HG02884 (cell line): ENCODE measurements around the gene RAI1.

Experiments used
- ATAC-seq: cut with Tn5 transposase; IDR thresholded peaks from one replicate; pipeline ENCODE4 v1.9.1; 2021; ENCODE audit warnings: mild to moderate bottlenecking, moderate library complexity; ENCODE audit not compliant: unreplicated experiment

RAI1 gene

DNA sequence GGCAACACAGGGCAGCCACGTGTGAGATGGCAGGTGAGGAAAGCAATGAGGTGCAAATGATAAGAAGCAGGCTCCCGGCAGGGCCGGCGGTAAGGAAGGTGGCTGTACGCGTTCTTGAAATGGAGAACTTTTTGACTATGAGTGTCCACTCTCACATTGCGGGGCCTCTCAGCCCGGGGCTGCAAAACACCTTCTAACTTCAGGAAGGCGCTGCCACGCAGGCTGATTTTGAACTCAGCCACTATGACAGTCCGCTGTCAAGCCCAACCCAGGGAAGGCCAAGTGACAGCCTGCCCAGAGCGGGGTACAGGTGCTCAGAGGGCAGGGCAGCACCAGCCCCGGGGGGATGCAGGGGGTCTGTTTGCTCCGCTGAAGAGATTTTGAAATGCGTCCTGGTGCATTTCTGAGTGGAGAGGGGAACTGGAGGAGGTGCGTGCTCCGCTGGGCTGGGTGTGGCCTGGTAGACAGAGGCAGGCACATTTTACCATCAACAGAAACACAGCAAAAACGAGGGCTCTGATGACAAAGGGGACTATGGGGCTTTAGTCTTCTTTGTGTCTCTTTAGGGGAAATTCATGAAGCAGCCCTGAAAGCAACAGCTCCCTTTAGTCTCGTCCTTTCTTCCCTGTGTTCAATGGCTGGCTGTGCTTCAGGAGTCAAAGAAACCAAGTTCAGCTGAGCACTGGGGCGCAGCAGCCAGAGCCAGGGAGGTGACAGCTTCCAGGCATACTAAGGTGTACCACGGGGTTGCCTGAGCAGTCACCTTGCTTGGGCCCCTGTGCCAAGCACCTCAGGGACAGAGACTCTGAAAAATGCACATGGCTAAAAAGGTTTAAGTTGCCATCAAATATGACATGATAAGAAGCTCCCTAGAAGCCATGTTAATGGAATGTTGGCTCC, 170.1 kb downstream of the RAI1 start:
- no peak for ATAC-seq

DNA sequence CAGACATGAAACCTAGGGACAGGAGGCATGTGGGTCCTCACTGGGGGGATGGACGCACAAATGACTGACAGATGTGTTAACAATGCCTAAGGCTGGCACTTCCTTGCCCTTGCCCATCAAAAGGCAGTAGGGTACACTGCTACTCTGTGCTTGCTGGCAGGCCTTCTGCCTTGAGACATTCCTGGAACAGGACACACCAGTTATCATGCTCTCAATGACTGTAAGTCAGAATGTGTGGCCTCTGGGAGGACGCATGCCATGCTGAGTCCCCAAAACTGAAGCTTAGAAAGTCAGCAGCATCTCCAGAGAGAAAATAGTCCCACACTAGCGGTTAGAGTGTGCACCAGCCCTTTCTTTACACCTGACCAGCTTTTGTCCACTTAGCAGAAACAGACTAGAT, 171.7 kb downstream of the RAI1 start:
- no peak for ATAC-seq

DNA sequence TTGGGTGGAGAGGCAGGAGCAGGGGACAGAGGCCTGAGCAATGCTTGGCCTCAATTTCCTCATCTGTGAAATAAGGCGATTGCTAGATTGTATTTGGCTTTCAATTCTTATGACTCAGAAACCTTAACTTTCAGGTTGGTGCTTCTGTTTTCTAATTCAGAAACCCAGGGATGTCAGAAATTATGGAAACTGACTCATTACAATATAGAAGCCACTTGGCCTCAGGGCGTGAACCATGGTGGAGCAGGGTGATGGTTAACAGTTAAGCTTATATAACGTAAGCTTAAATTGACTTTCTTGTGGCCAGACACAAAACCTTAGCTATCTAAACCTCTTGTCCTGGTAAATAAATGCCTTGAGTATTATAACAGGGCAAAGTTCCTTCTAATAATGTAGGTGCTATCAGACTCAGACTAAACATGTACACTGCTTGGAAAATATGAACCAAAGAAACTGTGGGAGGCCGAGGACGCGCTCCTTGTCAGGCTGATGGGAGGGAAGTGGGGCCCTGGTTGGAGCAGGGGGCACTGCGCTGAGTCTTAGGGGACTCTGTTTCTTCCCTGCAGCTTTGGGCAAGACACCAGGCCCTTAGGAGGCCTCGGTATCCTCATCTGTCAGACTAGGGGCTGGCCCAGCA, 172.7 kb downstream of the RAI1 start:
- ATAC-seq = no peak

DNA sequence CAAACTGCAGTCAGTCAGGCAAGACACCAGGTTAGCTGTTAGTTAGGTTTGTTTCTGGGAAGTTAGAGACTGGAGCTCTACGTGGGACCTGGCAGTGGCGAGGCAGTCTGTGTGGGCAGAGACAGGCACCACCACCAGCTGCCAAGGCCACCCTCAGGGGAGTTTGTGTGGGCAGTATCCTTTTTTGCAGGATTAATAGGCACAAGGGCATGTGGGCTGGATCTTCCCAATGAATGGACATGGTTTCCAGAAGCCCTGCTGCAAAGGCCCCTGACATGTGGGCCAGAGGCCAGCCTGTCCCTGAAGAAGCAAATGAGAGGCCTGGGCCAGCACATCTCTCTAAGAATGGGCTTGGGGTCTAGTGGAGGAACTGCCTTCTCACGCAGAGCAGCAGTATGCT, 174.7 kb downstream of the RAI1 start:
- ATAC-seq = no peak

DNA sequence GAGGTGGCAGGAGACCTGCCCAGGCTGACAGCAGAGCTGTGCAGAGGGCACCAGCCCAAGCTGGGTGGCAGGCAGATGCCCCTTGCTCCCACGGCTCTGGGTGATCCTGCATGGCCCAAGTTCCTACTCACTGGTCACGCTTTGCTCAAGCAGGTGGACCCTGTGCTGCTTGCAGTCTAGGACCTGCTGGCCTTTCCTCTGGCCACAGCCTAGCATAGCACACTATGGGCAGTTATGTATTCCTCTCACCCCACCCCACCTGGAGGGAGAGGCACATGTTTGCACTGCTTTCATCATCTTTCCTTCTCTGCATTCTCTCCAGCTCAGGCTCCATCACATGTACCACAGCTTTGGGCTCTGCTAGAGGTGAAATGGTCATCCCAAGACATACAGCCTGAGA, 175.1 kb downstream of the RAI1 start:
- ATAC-seq = no peak

DNA sequence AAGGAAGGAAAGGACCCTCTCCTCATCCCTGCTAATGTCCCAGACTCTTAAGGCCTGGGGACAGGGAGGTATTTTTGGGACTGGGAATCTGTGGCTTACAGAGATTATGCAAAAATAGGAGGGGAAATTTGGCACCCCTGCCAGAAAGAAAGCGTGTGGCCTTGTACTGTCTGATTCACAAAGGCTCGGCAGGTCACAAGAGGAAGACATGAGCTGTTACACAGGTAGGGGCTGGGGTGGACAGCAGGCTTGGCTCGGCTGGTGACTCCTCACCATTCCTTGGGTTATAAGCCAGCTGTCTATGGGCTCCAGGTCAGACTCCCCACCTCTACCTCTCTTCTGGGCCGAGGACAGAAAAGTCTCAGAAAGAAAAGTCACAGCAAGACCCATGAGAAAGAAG, 176.2 kb downstream of the RAI1 start:
- ATAC-seq = no peak

DNA sequence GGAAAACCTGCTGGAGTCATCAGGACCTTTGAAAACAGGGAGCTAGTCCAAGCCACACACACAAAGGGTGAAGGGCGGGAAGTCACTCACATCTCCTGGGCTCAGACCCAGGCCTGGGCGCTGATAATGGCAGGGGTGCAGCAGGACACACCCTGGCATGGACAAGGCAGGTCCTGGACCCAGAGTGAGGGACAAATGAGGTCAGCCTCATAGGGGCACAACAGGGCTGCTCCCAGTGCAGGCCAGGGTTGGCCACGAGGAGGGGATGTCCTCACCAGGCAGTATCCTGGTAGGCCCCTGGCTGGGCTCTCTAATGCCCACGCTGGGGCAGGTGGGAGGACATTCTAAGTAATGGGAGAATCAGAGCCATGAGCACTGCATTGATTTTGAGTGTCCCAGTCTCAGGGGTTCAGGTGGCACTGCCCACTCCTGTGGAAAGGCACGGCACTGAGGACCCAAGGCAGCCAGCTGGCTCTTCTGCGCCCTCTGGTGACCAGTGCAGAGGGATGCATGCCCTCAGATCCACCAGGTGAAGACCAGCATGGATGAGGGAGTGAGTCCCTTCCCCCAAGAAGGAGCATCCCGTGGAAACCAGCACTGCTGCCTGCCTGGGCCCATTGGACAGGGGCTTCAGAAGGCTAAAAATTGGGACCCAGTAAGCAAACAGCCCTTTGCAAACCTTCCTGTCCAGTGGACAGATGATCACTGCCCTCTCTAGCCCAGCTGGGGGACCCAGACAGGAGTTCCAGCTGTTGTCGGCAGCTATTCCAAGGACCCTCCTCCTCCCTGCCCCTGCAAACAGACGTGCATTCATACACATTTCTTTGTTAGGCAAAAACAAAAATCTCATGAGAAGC, 178.9 kb downstream of the RAI1 start:
- ATAC-seq = no peak

DNA sequence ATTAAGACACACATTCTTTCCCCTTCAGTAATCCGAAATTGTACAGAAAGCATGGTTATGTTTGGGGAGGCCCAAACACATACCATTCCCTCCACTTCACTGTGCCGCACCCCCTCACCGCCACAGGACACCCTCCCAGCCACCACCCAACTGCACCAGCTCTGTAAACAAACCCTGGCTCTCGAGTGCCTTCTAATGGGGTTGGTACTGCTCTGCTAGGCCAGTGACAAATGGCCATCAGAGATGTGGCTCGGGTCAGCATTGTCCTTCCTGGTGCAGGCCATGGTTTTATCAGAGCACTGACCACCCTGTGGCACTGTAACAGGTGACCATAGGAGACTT, 179.5 kb downstream of the RAI1 start:
- ATAC-seq = no peak
